HepG2 (cell line): ENCODE results near the gene PANK1. TPM values are rescaled to one million over a fixed set of nuclear protein-coding genes. Genes with fewer than 3 reads are reported as not detected.

ENCODE experiments used
- ATAC-seq: fragments of 200-7000 bp; cut with Tn5 transposase; 3 replicates; pipeline ENCODE4 v1.9.1; 2020; ENCODE audit warnings: mild to moderate bottlenecking, moderate library complexity
- BruUV-seq: library from RNA; stranded (reverse); fragments of 400-500 nt; replicated peaks from 2 replicates; lab custom pipeline; 2021; lab: Mats Ljungman, UMichigan
- CTCF ChIA-PET: fragments of 300-600 bp; formaldehyde crosslinking; extraction: SDS; loops from one replicate; lab custom pipeline; 2021; ENCODE audit warnings: low total read pairs, inconsistent platforms, low intra/inter-chr PET ratio; lab: Yijun Ruan, JAX
- POLR2A ChIA-PET: fragments of 350-600 bp; sonication (Branson Sonifier 250); formaldehyde crosslinking; loops from one replicate; lab custom pipeline; 2020; ENCODE audit warnings: antibody characterized with exemption, inconsistent platforms; lab: Yijun Ruan, JAX
- DNase-seq: peaks from one replicate; pipeline ENCODE4 v3.0.0-alpha.2; 2015; ENCODE audit warnings: low spot score
- FAIRE-seq: peaks from 3 replicates; lab custom pipeline; 2011; peaks lifted over from hg19 to GRCh38; lab: Jason Lieb, UNC
- H2AFZ ChIP-seq: one replicate; pipeline ENCODE4 v1.6.1; 2011; ENCODE audit warnings: low read length, inconsistent platforms
- H3K27ac ChIP-seq: fragments of 300-600 bp; 3 replicates; pipeline ENCODE4 v1.8.0; 2011; ENCODE audit warnings: mixed run types, mild to moderate bottlenecking, mixed read lengths, low read length, inconsistent platforms; ENCODE audit not compliant: insufficient read depth; ENCODE audit errors: extremely low read length
- H3K27me3 ChIP-seq, 2 experiments: fragments of 200-600 bp in 1 of 2; 2 replicates in 1 of 2; 3 replicates in 1 of 2; pipeline versions ENCODE4 v1.6.0 to v1.8.0; 2011; ENCODE audit warnings: low read length in 2 of 2, mild to moderate bottlenecking in 2 of 2, moderate library complexity in 2 of 2, inconsistent platforms in 1 of 2; ENCODE audit not compliant: insufficient read depth in 2 of 2, control insufficient read depth in 1 of 2
- H3K36me3 ChIP-seq, 2 experiments: fragments of 200-600 bp in 1 of 2; replicated peaks in 1 of 2; 2 replicates in 1 of 2; 3 replicates in 1 of 2; pipeline versions ENCODE4 v1.5.1 to v1.8.0; 2011; ENCODE audit warnings: low read length in 2 of 2, inconsistent platforms in 1 of 2; ENCODE audit not compliant: insufficient read depth in 2 of 2, control insufficient read depth in 1 of 2
- H3K4me1 ChIP-seq: 2 replicates; pipeline ENCODE4 v1.5.1; 2012; ENCODE audit warnings: low read length, inconsistent platforms; ENCODE audit not compliant: insufficient read depth
- H3K4me2 ChIP-seq: 2 replicates; pipeline ENCODE4 v1.6.0; 2011; ENCODE audit warnings: low read depth, low read length, inconsistent platforms
- H3K4me3 ChIP-seq, 3 experiments: fragments of 200-600 bp in 1 of 3; sonication (generic), shearing (Covaris generic) in 1 of 3; replicated peaks in 1 of 3; 2 replicates each; pipeline ENCODE4 v1.5.1; 2011 to 2016; ENCODE audit warnings: low read length in 3 of 3, inconsistent platforms in 2 of 3, low read depth in 2 of 3, mild to moderate bottlenecking in 2 of 3, control low read depth in 1 of 3, mixed read lengths in 1 of 3; ENCODE audit not compliant: insufficient read depth in 1 of 3
- H3K79me2 ChIP-seq: one replicate; pipeline ENCODE4 v1.6.1; 2011; ENCODE audit warnings: low read length, inconsistent platforms; ENCODE audit not compliant: insufficient read depth
- H3K9ac ChIP-seq: 2 replicates; pipeline ENCODE4 v1.6.0; 2011; ENCODE audit warnings: mild to moderate bottlenecking, low read depth, low read length, inconsistent platforms; ENCODE audit not compliant: insufficient read depth
- H3K9me3 ChIP-seq: 2 replicates; pipeline ENCODE4 v1.5.1; 2012; ENCODE audit warnings: mild to moderate bottlenecking, low read length
- H4K20me1 ChIP-seq: 2 replicates; pipeline ENCODE4 v1.6.0; 2011; ENCODE audit warnings: inconsistent platforms, mild to moderate bottlenecking, low read length, moderate library complexity; ENCODE audit not compliant: insufficient read depth
- BCL6 ChIP-seq: IDR thresholded peaks from 2 replicates; pipeline ENCODE4 v1.6.1; 2016; ENCODE audit warnings: missing genetic modification reagents, missing compliant biosample characterization
- HNRNPUL1 ChIP-seq: fragments of 200-400 bp; formaldehyde crosslinking; IDR thresholded peaks from 2 replicates; pipeline ENCODE4 v1.6.1; 2017; ENCODE audit warnings: low read depth, mild to moderate bottlenecking, low read length, moderate library complexity
- MLLT10 ChIP-seq: sonication (generic); formaldehyde crosslinking; IDR thresholded peaks from 2 replicates; pipeline ENCODE4 v1.4.0; 2020; ENCODE audit warnings: missing genetic modification reagents
- MTF2 ChIP-seq: sonication (generic); formaldehyde crosslinking; IDR thresholded peaks from 2 replicates; pipeline ENCODE4 v1.5.0; 2020; ENCODE audit warnings: missing genetic modification reagents, borderline replicate concordance
- RORA ChIP-seq: sonication (generic); formaldehyde crosslinking; IDR thresholded peaks from 2 replicates; pipeline ENCODE4 v1.5.0; 2020; ENCODE audit warnings: mild to moderate bottlenecking, missing genetic modification reagents, moderate library complexity
- ZBTB1 ChIP-seq: sonication (generic); formaldehyde crosslinking; IDR thresholded peaks from 2 replicates; pipeline ENCODE4 v1.4.0; 2020; ENCODE audit warnings: missing genetic modification reagents, borderline replicate concordance
- ZNF121 ChIP-seq: sonication (generic); formaldehyde crosslinking; IDR thresholded peaks from 2 replicates; pipeline ENCODE4 v1.5.0; 2020; ENCODE audit warnings: mild to moderate bottlenecking, missing genetic modification reagents
- ZNF564 ChIP-seq: sonication (generic); formaldehyde crosslinking; IDR thresholded peaks from 2 replicates; pipeline ENCODE4 v1.8.1; 2023; ENCODE audit warnings: mild to moderate bottlenecking, missing genetic modification reagents
- ZNF569 ChIP-seq: sonication (generic); formaldehyde crosslinking; IDR thresholded peaks from 2 replicates; pipeline ENCODE4 v1.5.0; 2020; ENCODE audit warnings: mild to moderate bottlenecking, missing genetic modification reagents, moderate library complexity, borderline replicate concordance
- WGBS: methylation state at CpG from one replicate; pipeline ENCODE4 v1.1.6; 2017; ENCODE audit warnings: low lambda C conversion rate; 5-methylcytosine and 5-hydroxymethylcytosine counted together
- in situ Hi-C: cut with HindIII; loops from 2 replicates; pipeline ENCODE4 v1.10.0; 2017; ENCODE audit warnings: low pct_unique_long_range_greater_than_20kb; ENCODE audit not compliant: extremely low pct_ligation_motif_present
- intact Hi-C: fragments of 100-400 bp; cut with micrococcal nuclease; formaldehyde crosslinking; loops from one replicate; pipeline ENCODE4 v1.10.0; 2022; ENCODE audit not compliant: unreplicated experiment
- polyA plus RNA-seq, 8 experiments: library from polyadenylated mRNA; depleted of rRNA in 3 of 8; stranded (reverse) in 7 of 8; unstranded in 1 of 8; fragments of >200 nt; fragmentation: Illumina TruSeq in 4 of 8; extraction: Trizol in 4 of 8; gene quantifications; 2 replicates each; pipeline versions ENCODE4 v1.2.1 to v1.2.3, GENCODE V29; 2011 to 2016; ENCODE audit warnings: low read depth in 4 of 8, missing spikeins in 1 of 8, mixed read lengths in 1 of 8; ENCODE audit not compliant: insufficient read depth in 1 of 8
- total RNA-seq, 5 experiments: library from RNA; depleted of rRNA; stranded (reverse); fragments of >200 nt; fragmentation: Illumina TruSeq; extraction: Trizol; gene quantifications; 2 replicates each; pipeline ENCODE4 v1.2.3, GENCODE V29; 2016; ENCODE audit warnings: low read depth in 1 of 5
- TF ChIP-seq, protein P1 (sequence below): sonication (generic); formaldehyde crosslinking; IDR thresholded peaks from 2 replicates; pipeline ENCODE4 v1.8.1; 2023; ENCODE audit warnings: mild to moderate bottlenecking, moderate library complexity, missing genetic modification reagents
- TF ChIP-seq, protein P2 (sequence below): sonication (generic); formaldehyde crosslinking; IDR thresholded peaks from 2 replicates; pipeline ENCODE4 v1.4.0; 2020; ENCODE audit warnings: missing genetic modification reagents
- TF ChIP-seq, protein P3 (sequence below): sonication (generic); formaldehyde crosslinking; IDR thresholded peaks from 2 replicates; pipeline ENCODE4 v1.4.0; 2020; ENCODE audit warnings: missing genetic modification reagents, borderline replicate concordance
- TF ChIP-seq, protein P4 (sequence below): sonication (generic); formaldehyde crosslinking; IDR thresholded peaks from 2 replicates; pipeline ENCODE4 v1.5.0; 2020; ENCODE audit warnings: missing genetic modification reagents

Gene PANK1
- total and polyA plus RNA-seq, 2 of the 13 experiments (the other 11 are each of a cell fraction or from before 2014, with no cell fraction given) = 18.2 to 33.3 TPM

DNA sequence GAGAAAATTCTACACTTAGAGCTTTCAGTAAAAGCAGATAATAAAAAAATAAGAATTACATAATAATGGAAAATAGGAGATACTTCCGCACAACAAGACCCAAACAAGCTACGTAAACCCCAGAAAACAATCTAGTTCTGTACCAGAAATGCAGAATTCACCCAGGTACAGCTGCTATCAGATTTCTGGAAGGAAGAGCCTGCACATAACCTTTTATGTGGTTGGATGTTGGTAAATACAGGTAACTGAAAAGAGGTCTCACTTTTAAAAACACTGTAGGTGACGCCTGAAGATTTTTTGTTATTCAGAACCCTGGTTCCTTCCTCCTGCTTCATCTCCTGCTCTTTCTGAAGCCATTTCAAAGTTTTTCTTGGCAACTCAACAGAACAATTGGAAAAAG, 29.9 kb downstream of the PANK1 start:
- H3K79me2 ChIP-seq = peaks cover 12% of the 10 kb centered on the region
- H4K20me1 ChIP-seq = no peaks in the 10 kb centered on the region
- no peak for ATAC-seq
- no peak overlapping the region for H3K4me3 ChIP-seq
- no peaks in the 10 kb centered on the region for H3K27me3 ChIP-seq
- 96% methylated on average over 3 of the region's 3 CpGs for WGBS
- H3K4me2 ChIP-seq = no peak overlapping the region
- H3K9me3 ChIP-seq = no peaks in the 10 kb centered on the region
- CTCF ChIA-PET = no interaction called here
- H3K4me1 ChIP-seq = peaks cover 30% of the 10 kb centered on the region
- TF ChIP-seq ZNF569 (CRISPR knock-in tag) = no peak
- no peak for TF ChIP-seq RORA (CRISPR knock-in tag)
- TF ChIP-seq ZNF121 (CRISPR knock-in tag) = no peak
- TF ChIP-seq, protein P1, sequence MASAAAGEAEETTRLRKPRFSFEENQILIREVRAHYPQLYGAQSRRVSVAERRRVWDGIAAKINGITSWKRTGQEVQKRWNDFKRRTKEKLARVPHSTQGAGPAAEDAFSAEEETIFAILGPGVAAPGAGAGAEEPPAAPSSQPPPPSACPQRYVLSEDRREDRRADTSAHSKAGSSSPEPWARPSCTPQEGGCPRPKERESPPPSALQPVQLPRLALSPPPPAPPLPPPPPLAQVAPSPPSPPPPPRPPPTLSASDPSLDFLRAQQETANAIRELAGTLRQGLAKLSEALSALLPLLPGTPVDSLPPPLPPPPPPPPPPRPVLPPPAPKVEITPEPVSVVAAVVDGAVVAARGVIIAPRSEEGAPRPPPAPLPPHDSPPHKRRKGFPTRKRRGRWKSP (CRISPR knock-in tag) = no peak
- TF ChIP-seq BCL6 = no peak
- TF ChIP-seq, protein P2, sequence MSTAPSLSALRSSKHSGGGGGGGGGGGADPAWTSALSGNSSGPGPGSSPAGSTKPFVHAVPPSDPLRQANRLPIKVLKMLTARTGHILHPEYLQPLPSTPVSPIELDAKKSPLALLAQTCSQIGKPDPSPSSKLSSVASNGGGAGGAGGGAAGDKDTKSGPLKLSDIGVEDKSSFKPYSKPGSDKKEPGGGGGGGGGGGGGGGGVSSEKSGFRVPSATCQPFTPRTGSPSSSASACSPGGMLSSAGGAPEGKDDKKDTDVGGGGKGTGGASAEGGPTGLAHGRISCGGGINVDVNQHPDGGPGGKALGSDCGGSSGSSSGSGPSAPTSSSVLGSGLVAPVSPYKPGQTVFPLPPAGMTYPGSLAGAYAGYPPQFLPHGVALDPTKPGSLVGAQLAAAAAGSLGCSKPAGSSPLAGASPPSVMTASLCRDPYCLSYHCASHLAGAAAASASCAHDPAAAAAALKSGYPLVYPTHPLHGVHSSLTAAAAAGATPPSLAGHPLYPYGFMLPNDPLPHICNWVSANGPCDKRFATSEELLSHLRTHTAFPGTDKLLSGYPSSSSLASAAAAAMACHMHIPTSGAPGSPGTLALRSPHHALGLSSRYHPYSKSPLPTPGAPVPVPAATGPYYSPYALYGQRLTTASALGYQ (CRISPR knock-in tag) = no peak
- TF ChIP-seq, protein P3, sequence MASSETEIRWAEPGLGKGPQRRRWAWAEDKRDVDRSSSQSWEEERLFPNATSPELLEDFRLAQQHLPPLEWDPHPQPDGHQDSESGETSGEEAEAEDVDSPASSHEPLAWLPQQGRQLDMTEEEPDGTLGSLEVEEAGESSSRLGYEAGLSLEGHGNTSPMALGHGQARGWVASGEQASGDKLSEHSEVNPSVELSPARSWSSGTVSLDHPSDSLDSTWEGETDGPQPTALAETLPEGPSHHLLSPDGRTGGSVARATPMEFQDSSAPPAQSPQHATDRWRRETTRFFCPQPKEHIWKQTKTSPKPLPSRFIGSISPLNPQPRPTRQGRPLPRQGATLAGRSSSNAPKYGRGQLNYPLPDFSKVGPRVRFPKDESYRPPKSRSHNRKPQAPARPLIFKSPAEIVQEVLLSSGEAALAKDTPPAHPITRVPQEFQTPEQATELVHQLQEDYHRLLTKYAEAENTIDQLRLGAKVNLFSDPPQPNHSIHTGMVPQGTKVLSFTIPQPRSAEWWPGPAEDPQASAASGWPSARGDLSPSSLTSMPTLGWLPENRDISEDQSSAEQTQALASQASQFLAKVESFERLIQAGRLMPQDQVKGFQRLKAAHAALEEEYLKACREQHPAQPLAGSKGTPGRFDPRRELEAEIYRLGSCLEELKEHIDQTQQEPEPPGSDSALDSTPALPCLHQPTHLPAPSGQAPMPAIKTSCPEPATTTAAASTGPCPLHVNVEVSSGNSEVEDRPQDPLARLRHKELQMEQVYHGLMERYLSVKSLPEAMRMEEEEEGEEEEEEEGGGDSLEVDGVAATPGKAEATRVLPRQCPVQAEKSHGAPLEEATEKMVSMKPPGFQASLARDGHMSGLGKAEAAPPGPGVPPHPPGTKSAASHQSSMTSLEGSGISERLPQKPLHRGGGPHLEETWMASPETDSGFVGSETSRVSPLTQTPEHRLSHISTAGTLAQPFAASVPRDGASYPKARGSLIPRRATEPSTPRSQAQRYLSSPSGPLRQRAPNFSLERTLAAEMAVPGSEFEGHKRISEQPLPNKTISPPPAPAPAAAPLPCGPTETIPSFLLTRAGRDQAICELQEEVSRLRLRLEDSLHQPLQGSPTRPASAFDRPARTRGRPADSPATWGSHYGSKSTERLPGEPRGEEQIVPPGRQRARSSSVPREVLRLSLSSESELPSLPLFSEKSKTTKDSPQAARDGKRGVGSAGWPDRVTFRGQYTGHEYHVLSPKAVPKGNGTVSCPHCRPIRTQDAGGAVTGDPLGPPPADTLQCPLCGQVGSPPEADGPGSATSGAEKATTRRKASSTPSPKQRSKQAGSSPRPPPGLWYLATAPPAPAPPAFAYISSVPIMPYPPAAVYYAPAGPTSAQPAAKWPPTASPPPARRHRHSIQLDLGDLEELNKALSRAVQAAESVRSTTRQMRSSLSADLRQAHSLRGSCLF = no peak
- TF ChIP-seq ZBTB1 = no peak
- TF ChIP-seq HNRNPUL1 = no peak
- no peak for TF ChIP-seq MLLT10
- no peak for TF ChIP-seq ZNF564 (CRISPR knock-in tag)
- TF ChIP-seq, protein P4, sequence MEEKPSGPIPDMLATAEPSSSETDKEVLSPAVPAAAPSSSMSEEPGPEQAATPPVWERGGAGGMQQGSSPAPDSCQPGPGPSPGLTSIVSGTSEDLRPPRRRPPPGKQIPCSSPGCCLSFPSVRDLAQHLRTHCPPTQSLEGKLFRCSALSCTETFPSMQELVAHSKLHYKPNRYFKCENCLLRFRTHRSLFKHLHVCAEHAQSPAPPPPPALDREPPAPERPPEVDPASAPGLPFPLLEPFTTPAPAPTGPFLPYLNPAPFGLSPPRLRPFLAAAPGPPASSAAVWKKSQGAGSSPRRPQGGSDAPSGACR (CRISPR knock-in tag) = no peak
- TF ChIP-seq MTF2 = no peak
- TF ChIP-seq, all 625 proteins: peak for 0
- POLR2A ChIA-PET = interaction anchor here (1.0 to 1.3 kb wide), 2 partner anchors 29 to 31 kb away, joined by 3 read pairs; no protein-coding TSS in a partner anchor
- H3K36me3 ChIP-seq = peaks cover 3 to 17% of the 10 kb centered on the region in 2 experiments
- no peak overlapping the region for H2AFZ ChIP-seq
- BruUV-seq = no TSS peak
- H3K27ac ChIP-seq = no peak overlapping the region
- intact Hi-C loops = no loop called here
- in situ Hi-C loops = no loop called here
- DNase-seq (no peak), FAIRE-seq (no peak)
- H3K9ac ChIP-seq = no peak overlapping the region
